AG10803 (cell line): Measurements from ENCODE around the gene FSTL4.

ENCODE experiments used
- DNase-seq: peaks from one replicate; pipeline ENCODE4 v3.0.0; 2010; ENCODE audit warnings: low read depth
- H3K4me3 ChIP-seq: 2 replicates; pipeline ENCODE4 v1.5.1; 2011; ENCODE audit warnings: mild to moderate bottlenecking, low read length, control low read depth
- CTCF ChIP-seq: conservative IDR thresholded peaks from 2 replicates; pipeline ENCODE4 v1.5.1; 2011; ENCODE audit warnings: mild to moderate bottlenecking, low read length, control low read depth, inconsistent platforms

FSTL4 gene

GRCh38 chr5:133599044-133599443 lies 13.3 kb downstream of the FSTL4 start:
- no peak for TF ChIP-seq CTCF
- DNase-seq: no peak
- H3K4me3 ChIP-seq: no peak overlapping the region

GRCh38 chr5:133596049-133596448 lies 16.3 kb downstream of the FSTL4 start:
- TF ChIP-seq CTCF: no peak
- no peak for DNase-seq
- no peak overlapping the region for H3K4me3 ChIP-seq

GRCh38 chr5:133595465-133595864 lies 16.9 kb downstream of the FSTL4 start:
- TF ChIP-seq CTCF: no peak
- DNase-seq: no peak
- H3K4me3 ChIP-seq: no peak overlapping the region

GRCh38 chr5:133589286-133589685 lies 23.1 kb downstream of the FSTL4 start:
- TF ChIP-seq CTCF: no peak
- no peak overlapping the region for H3K4me3 ChIP-seq
- DNase-seq: no peak

GRCh38 chr5:133582971-133583370 lies 29.4 kb downstream of the FSTL4 start:
- DNase-seq: no peak
- no peak overlapping the region for H3K4me3 ChIP-seq
- TF ChIP-seq CTCF: no peak

- TF ChIP-seq CTCF: no peak
- H3K4me3 ChIP-seq: no peak overlapping the region
- DNase-seq: no peak
These were observed 30.4 kb downstream of the FSTL4 start for GRCh38 chr5:133581918-133582317.

GRCh38 chr5:133581348-133581747 lies 31.0 kb downstream of the FSTL4 start:
- DNase-seq: no peak
- TF ChIP-seq CTCF: no peak
- H3K4me3 ChIP-seq: no peak overlapping the region
